HG03139 (cell line): ENCODE data around the gene PITRM1.
"Not testable (repeated sequence)": the region's sequence is repeated elsewhere in the genome, so short reads cannot be mapped to it uniquely, and the experiment has no call there.

Source experiments
- ATAC-seq: cut with Tn5 transposase; IDR thresholded peaks from one replicate; pipeline ENCODE4 v1.9.1; 2021; ENCODE audit not compliant: unreplicated experiment

PITRM1 gene

DNA sequence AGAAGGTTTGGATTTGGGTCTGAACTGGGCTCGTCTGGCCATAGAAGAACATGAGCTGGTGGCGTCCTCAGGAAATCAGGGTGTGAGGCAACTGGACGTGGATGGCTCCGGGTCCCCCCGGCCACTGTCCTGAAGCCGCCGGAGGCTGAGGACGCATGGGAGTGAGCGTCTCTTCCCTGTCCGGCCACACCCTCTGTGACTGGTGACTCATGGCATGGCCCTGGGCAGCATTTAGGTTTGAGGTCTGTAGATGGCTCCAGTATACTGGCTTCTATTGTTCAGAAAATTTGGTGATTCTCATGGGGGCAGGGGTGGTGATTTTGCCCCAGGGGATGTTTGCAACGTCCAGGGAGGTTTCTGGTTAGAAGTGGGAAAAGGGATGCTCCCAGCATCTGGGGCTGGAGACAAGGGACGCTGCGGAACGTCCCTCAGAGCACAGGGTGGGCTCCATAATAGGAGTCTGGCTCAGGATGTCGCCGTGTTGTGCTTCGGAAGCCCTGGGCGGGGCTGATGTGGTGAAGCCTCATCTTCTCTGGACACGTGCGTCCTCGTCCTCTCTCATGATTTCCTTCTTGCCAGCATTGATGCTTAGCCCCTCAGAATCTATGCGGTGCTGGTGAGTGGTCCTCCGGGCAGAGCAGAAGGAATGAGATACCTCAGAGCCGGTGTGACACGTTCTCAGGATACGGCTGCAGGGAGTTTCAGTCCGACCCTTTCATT lies 49.9 kb downstream of the PITRM1 start:
- no peak for ATAC-seq

DNA sequence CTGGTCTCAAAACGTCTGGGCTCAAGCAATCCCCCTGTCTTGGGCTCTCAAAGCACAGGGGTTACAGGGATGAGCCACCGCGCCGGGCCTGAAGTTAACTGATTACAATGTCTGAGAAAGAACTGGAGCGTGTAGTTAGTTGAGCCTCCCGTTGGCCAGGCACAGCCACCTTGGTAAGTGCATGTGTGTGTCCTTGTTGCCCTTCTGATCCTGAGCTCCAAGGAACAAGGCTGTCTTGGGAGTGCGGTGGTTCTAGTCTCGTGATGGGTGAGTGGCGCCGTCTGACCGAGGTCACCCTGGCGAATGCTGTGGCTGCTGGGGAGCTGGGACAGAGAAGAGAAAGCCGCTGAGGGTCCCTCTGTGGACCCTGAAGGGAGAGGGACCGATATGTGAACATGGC lies 50.5 kb downstream of the PITRM1 start:
- no peak for ATAC-seq

DNA sequence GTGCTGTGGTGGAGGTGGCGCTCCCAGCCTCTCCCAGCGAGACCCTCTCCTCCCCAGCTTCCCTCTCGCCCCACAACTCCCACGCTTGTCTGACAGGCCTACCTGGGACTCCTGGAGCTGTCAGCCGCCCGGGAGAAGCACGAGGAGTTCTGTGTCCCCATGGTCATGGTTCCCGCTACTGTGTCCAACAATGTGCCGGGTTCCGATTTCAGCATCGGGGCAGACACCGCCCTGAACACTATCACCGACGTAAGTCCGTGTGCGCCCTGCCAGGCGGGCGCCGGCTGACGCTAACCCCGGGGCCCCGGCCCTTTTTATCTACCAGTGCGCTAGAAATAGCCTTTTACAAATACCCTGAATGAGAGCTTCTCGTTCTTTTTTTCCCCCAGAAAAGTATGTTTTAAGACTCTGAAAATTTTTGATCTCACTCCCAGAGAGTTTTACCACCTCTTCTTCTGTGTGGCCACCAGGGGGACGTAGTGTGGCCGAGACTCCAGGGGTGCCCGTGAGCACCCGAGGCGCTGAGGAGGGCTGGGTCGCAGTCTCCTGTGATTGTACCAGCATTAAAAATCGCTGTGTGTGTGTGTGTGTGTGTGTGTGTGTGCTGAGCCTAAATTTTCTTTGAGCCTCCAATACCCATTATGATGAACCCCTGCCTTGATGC lies 52.7 kb downstream of the PITRM1 start:
- no peak for ATAC-seq

DNA sequence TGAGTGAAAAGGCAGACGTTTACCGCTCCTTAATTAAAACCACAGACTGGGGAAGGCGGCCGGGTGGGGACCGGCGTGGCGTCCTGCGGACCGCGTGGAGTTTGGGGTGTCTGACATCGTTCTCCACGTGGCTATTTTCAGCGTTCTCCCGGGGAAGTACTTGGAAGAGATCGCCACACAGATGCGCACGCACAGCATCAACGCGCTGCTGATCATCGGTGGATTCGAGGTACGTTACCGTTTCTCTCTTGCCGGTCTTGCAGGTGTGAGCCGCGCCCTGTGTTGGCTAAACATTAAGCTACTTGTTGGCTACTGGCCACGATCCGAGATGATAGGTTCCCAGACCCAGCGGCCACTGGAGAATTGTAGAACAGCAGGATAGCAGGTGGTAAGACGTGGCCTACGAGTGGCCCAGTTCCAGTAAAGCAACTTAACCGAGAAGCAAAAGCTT lies 53.9 kb downstream of the PITRM1 start:
- no peak for ATAC-seq

DNA sequence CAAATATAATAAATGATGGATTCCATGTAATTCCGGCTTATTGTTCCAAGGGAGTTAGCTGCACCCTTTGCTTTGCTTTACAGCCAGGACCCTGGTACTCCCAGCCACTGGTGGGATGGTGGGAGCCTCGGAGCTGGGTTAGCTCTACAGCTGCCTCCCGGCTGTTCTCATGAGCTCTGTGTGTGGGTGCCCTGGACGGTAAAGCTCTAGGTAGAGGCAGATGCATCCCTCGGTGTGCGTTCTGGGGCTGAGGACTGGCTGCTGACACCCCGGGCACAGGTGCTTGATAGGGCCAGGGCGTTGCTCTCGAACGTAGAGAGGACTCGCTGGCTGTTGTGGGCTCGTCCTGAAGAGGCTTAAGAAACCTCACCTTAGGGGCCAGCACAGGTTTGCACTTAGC lies 55.1 kb downstream of the PITRM1 start:
- no peak for ATAC-seq

DNA sequence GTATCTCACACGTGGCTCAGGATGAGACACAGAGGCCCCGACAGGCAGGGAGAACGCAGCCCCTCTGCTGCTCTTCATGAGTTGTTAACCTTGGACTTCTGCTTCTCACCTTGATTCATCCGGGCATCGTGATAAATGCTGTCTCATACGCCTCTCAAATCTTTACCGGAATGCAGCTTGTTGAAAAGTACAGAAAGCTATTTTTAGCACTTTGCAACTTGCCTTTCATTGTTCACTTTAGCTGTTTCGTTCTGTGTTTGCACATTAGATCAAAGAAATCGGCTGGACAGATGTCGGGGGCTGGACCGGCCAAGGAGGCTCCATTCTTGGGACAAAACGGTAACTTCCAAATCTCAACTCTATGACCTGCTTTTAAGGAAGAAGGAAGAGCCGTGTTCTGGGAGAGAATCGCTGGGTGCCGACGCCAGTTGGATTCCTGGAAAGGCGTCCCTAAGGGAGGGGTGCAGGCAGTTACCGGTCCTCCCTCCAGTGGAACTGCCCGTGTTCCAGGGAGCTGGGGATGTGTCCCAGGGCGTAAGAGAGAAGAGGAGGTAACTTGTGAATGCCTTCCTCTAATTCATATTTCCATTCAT lies 56.0 kb downstream of the PITRM1 start:
- no peak for ATAC-seq

DNA sequence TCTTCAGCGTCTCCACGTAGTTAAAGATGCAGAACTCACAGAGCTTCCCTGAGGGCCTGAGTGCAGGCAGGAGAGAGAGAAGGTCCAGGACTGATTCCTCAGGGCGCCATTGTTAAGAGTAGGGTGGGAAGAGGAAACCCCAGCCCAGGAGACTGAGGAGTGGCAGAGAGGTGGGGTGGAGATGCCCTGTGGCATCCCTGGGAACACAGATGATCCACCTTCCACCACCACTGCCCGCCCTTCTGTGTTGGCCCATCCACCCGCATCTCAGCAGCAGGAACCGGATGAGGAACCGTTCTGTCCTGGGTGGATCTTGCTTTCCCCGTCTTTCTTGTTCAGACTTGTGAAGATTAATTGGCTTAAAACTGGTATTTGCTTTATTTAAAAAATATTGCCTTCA lies 56.9 kb downstream of the PITRM1 start:
- ATAC-seq, result no peak

DNA sequence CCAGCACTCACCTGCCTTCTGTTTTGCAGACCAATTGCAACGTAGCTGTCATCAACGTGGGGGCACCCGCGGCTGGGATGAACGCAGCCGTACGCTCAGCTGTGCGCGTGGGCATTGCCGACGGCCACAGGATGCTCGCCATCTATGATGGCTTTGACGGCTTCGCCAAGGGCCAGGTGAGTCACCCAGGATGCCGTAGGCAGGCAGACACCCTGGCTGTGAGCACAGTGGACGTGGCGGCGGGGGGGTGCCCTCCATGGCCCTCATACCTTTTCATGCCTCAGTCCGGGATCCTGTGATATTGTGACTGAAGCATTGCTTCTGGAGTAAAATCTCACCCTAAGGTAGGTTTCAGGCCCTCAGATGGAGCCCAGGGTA lies 59.2 kb downstream of the PITRM1 start:
- ATAC-seq, result no peak

DNA sequence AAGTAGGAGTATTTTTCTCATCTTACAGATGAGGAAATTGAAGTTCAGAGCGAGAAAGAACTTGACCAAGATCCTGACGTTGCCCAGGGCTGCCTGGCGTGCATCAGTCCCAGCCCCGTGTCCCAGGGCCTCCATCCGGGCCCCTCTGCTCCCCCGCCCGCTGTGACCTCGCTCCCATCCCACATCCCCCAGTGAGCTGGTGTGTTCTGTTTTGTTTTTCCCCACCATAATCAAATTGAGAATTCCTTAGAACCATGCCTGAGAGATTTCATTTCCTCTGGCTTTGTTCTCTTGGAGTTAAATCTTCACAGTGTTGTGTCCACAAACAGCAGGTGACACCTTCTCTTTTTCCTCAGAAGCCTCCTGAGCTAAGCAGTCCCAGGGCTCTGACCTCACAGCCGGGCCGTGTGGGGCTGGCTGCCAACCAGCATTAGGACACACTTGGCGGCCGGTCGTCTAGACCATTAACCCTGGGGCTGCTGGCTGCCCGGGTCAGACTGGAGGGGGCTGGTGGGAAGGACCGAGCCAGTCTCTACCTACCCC lies 60.9 kb downstream of the PITRM1 start:
- no peak for ATAC-seq

DNA sequence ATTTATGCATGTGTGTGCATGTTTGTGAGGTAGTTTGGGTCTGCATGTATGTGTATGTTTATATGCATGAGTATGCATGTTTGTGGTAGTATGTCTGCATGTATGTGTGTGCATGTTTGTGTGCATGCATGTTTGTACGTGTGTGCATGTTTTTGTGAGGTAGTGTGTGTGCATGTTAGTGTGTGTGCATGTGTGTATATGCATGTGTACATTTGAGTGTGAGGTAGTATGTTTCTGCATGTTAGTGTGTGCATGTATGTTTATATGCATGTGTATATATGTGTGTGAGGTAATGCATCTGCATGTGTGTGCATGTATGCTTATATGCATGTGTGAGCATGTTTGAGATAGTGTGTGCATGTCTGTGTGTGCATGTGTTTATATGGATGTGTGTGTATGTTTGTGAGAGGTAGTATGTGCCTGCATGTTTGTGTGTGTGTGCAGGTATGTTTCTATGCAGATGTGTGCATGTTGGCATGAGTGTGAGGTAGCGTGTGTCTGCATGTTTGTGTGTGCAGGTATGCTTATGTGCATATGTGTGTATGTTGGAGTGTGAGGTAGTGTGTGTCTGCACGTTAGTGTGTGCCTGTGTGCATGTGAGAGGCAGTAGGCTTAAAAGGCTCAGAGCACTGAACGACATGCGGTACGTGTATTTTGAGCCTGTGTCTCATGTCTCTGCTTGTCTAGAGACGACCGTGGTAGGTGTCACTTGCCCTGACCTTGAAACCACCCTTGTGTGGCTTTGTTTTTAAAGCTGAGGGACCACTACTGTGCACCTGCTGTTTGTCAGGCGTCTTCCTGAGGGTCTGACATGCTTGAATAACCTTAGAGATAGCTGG lies 61.6 kb downstream of the PITRM1 start:
- no peak for ATAC-seq

DNA sequence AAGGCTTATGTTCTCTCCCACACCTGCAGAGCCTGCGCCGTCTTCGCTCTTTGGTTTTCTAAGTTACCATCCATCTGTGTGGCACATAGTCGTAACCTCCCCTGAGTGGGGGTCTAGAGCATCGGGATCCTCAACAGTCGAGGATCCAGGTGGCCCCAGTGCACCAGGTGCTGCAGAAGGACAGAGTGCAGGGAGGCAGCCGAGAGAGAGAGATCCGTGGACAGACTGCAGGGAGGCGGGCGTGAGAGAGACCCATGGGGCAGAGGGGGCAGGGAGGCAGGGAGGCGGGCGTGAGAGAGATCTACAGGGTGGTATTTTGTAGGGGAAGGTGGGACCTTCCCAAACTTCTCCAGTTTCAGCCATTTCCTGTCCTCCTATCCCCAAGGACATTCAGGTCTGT lies 62.9 kb downstream of the PITRM1 start:
- ATAC-seq, result no peak

DNA sequence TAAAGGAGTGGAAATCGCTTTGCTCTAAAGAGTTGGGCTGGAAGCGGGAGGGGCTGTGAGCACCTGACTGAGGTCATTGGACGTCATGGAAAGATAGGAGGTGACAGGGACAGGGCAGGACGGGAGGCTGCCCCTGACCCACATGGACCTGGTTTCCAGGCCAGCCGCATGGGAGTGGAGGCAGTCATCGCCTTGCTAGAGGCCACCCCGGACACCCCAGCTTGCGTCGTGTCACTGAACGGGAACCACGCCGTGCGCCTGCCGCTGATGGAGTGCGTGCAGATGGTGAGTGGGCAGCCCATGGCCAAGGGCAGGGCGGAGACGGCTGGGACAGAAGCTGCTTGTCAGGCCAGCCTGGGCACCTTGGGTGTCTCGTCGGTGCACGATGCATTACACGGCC lies 63.4 kb downstream of the PITRM1 start:
- no peak for ATAC-seq

DNA sequence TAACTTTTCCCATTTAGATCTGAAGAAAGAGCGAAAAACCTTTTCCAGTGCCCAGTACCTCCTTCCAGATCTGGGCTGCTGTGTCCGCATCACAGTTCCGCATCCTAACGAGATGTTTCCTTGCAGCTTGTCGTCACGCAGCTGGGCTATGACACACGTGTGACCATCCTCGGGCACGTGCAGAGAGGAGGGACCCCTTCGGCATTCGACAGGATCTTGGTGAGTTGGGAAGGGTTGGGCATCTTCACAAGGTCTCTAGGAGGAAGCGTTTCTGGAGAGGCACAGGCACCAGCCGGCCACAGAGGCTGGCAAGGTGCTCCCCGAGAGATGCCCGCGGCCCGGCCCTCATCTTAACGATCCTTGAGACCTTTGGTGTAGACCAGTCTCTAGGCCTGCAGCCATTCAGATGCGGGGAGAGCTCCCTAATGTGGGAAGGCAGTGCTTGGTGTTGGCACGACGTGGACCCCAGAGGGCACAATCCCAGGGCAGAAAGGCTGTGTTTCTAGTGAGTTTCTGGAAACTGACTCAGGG lies 63.9 kb downstream of the PITRM1 start:
- ATAC-seq, result no peak

DNA sequence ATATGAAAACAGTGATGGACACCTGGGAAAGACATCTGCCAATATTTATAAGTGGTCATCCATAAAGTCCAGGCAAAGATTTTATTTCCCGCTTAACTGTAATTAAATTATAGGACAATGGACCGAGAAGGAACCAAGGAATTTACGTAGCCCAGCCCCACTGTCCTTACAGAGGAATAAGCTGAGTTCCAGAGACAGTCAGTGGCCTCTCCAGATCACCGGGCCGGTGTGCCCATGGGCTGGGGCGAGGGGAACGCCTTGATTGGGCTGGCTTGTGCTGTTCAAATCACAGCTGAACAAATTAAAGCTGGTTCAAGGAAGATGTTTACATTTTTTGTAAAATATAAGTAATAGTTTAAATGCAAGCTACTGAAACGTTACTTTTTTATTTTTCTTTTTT lies 64.5 kb downstream of the PITRM1 start:
- ATAC-seq, result no peak

DNA sequence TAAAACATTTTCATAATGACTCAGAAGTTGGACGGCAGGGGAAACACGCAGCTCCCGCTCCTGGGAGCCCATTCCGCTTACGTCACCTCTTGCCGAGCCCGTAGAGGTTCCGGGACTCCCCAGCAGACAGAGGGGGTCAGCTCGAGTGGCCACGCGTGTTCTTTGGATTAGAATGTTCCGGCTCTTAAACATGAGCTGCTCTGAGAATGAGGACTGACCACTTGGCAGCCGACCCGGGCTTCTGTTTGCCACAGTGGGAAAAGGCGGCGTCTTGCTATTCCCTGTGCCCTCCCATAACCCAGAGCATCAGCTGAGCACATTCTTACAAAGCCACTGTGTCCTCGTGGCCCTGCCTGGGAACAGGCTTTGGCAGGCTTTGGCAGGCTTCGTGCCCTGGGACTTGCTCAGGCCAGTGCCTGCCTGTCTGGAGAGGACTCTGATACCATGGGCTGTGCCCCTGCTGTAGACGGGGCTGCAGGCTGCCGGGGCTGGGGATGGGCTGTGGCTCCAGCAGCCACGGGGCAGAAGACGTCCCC lies 65.1 kb downstream of the PITRM1 start:
- no peak for ATAC-seq

DNA sequence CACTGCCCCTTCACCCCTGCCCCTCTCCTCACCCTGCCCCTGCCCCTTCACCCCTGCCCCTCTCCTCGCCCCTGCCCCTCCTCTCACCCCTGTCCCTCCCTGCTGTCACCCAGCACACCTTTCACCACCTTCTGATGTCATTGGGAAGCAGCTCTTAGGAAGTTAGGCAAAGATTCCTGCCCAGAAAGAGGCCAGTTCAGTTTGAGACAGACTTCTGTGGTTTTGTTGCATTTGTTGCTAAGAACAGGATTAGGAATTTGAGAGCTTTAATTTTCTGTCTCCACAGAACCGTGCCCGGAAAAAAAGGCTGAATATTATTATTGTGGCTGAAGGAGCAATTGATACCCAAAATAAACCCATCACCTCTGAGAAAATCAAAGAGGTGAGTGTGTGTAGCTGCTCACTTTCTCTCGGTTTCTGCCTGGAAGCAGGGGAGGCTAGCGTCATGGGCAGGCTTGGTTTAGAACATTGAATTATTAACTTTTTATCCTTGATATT lies 65.6 kb downstream of the PITRM1 start:
- ATAC-seq, result no peak

DNA sequence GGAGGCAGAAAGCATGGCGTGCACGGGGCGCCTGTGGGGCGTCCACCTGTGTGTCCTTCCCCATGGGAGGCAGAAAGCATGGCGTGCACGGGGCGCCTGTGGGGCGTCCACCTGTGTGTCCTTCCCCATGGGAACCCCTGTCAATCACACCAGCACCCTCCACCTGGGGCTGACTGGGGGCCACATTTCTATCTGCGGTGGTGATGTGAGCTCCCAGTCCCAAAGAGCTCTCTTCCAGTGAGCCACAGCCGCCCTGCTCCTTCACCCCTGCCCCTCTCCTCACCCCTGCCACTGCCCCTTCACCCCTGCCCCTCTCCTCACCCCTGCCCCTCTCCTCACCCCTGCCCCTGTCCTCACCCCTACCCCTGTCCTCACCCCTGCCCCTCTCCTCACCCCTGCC lies 66.3 kb downstream of the PITRM1 start:
- ATAC-seq, result not testable (repeated sequence)

DNA sequence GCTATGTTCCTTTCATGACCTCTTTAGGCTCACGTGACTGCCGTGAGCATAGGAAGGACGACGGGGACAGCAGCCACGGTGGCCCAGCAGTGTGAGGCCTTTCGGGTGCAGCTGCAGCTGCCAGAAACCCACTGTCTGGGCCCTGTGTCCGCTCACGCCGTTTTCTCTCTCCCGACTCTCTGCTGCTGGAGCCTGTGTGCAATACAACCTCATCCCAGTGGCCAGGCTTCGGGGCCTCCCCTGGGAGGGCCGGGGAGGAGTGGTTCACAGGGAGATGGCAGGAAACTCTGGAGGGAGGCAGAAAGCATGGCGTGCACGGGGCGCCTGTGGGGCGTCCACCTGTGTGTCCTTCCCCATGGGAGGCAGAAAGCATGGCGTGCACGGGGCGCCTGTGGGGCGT lies 66.7 kb downstream of the PITRM1 start:
- ATAC-seq, result no peak

DNA sequence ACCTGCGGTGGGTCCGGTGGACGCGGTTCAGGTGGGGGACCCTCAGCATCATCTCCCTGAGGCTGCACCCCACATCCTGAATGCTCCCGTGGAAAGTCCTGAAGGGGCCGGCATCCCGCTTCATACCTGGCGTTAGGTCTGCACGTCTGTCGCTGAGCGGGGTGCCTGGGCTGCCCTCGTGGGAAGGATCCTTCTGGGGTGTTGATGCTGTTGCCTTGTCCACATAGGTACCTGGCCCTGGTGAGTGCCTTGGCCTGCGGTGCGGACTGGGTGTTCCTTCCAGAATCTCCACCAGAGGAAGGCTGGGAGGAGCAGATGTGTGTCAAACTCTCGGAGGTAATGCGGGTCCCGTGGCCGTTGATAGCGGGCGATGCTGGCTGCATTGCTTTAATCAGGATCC lies 67.4 kb downstream of the PITRM1 start:
- ATAC-seq, result no peak

DNA sequence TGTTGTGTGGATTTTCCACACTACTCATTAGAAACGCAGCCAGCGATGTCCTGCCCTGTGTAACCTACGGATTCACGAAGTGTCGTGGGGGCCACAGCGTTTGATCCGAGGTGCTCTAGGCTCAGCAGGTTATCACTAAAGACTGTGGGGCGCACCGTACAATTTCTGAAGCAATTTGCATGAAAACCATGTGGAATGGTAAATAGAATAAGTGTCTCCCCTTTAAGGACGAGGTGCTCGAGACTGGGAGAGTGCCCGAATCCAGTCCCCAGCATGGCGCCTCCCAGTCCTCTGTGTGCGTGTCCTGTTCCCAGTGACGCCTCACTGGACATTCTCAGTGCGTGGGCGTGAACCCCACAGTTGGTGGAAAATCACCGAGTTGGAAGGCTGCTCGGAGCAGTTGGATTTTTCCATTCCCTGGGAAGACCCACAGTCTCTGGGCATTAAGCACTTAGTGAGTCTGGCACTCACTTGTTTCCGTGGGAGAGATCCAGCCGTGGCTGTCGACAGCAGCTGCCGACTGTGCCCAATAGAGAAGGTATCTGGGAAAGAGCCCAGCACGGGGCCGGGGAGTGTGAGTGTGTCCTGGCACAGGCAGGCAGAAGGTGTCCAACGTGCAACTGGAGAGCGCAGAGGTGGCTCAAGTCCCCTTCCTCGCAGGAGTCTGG lies 68.2 kb downstream of the PITRM1 start:
- no peak for ATAC-seq
